IMR-90 (cell line): ENCODE data around the gene ASB13. TPM values are rescaled to one million over a fixed set of nuclear protein-coding genes. Genes with fewer than 3 reads are reported as not detected.

Experiments
- ATAC-seq: fragments of 200-7000 bp; cut with Tn5 transposase; 2 replicates; pipeline ENCODE4 v1.9.1; 2020; ENCODE audit warnings: low read depth, mild to moderate bottlenecking, moderate library complexity
- BruUV-seq: library from RNA; stranded (reverse); fragments of 400-500 nt; replicated peaks from 2 replicates; lab custom pipeline; 2021; lab: Mats Ljungman, UMichigan
- CTCF ChIA-PET: fragments of 300-600 bp; formaldehyde crosslinking; extraction: SDS; loops from one replicate; lab custom pipeline; 2021; ENCODE audit warnings: antibody characterized with exemption; lab: Yijun Ruan, JAX
- POLR2A ChIA-PET: fragments of 300-600 bp; sonication (Branson Sonifier 250); formaldehyde crosslinking; loops from one replicate; lab custom pipeline; 2022; ENCODE audit warnings: antibody characterized with exemption; ENCODE audit not compliant: unreplicated experiment; lab: Charles Lee
- DNase-seq: peaks from one replicate; pipeline ENCODE4 v3.0.0; 2013
- H2AFZ ChIP-seq: replicated peaks from 2 replicates; pipeline ENCODE3; 2013; ENCODE audit warnings: low read length, mild to moderate bottlenecking; ENCODE audit not compliant: poor library complexity
- H2AK5ac ChIP-seq: 2 replicates; pipeline ENCODE4 v1.6.1; 2013; ENCODE audit warnings: low read depth, low read length, inconsistent platforms
- H2AK9ac ChIP-seq: replicated peaks from 2 replicates; pipeline ENCODE3; 2013; ENCODE audit warnings: mild to moderate bottlenecking, low read depth, low read length, moderate library complexity; ENCODE audit not compliant: poor library complexity
- H2BK120ac ChIP-seq: 2 replicates; pipeline ENCODE4 v1.6.1; 2013; ENCODE audit warnings: low read depth, low read length, inconsistent platforms
- H2BK15ac ChIP-seq: 3 replicates; pipeline ENCODE4 v1.6.1; 2013; ENCODE audit warnings: low read depth, low read length, inconsistent platforms
- H2BK20ac ChIP-seq: 2 replicates; pipeline ENCODE4 v1.6.1; 2013; ENCODE audit warnings: low read depth, mild to moderate bottlenecking, inconsistent platforms, low read length, moderate library complexity
- H2BK5ac ChIP-seq: 2 replicates; pipeline ENCODE4 v1.6.1; 2013; ENCODE audit warnings: mild to moderate bottlenecking, low read depth, low read length, inconsistent platforms; ENCODE audit not compliant: poor library complexity, severe bottlenecking
- H3K14ac ChIP-seq: replicated peaks from 2 replicates; pipeline ENCODE4 v1.6.1; 2013; ENCODE audit warnings: low read depth, low read length, inconsistent platforms
- H3K18ac ChIP-seq: 2 replicates; pipeline ENCODE4 v1.6.1; 2013; ENCODE audit warnings: low read depth, low read length, control low read depth
- H3K23ac ChIP-seq: 2 replicates; pipeline ENCODE4 v1.6.1; 2013; ENCODE audit warnings: low read depth, low read length, inconsistent platforms
- H3K27ac ChIP-seq: 2 replicates; pipeline ENCODE4 v1.5.1; 2013; ENCODE audit warnings: mild to moderate bottlenecking, control low read depth, low read length; ENCODE audit not compliant: insufficient read depth
- H3K27me3 ChIP-seq: 2 replicates; pipeline ENCODE4 v1.6.1; 2013; ENCODE audit warnings: low read length; ENCODE audit not compliant: control insufficient read depth, insufficient read depth
- H3K36me3 ChIP-seq: 2 replicates; pipeline ENCODE4 v1.6.1; 2013; ENCODE audit warnings: low read length, mixed read lengths; ENCODE audit not compliant: control insufficient read depth, insufficient read depth
- H3K4ac ChIP-seq: 2 replicates; pipeline ENCODE4 v1.6.1; 2013; ENCODE audit warnings: low read depth, low read length, inconsistent platforms
- H3K4me1 ChIP-seq: 2 replicates; pipeline ENCODE4 v1.6.1; 2013; ENCODE audit warnings: low read length, mixed read lengths; ENCODE audit not compliant: control insufficient read depth, insufficient read depth
- H3K4me2 ChIP-seq: 2 replicates; pipeline ENCODE4 v1.6.1; 2013; ENCODE audit warnings: low read depth, mild to moderate bottlenecking, control low read depth, low read length, moderate library complexity
- H3K4me3 ChIP-seq: 2 replicates; pipeline ENCODE4 v1.5.1; 2013; ENCODE audit warnings: low read depth, mild to moderate bottlenecking, control low read depth, low read length, moderate library complexity; ENCODE audit not compliant: insufficient read depth
- H3K56ac ChIP-seq: 2 replicates; pipeline ENCODE4 v1.6.1; 2013; ENCODE audit warnings: low read length, inconsistent platforms; ENCODE audit not compliant: insufficient read depth; ENCODE audit errors: extremely low read depth
- H3K79me1 ChIP-seq, 2 experiments: 2 replicates each; pipeline ENCODE4 v1.6.1; 2013; ENCODE audit warnings: low read length in 2 of 2, inconsistent platforms in 1 of 2, low read depth in 1 of 2
- H3K9ac ChIP-seq: 2 replicates; pipeline ENCODE4 v1.6.1; 2013; ENCODE audit warnings: low read depth, low read length, control low read depth
- H3K9me1 ChIP-seq: 2 replicates; pipeline ENCODE4 v1.6.1; 2013; ENCODE audit warnings: low read length, inconsistent platforms; ENCODE audit not compliant: insufficient read depth
- H3K9me3 ChIP-seq: 2 replicates; pipeline ENCODE4 v1.6.1; 2013; ENCODE audit warnings: low read length; ENCODE audit not compliant: control insufficient read depth, insufficient read depth
- H4K20me1 ChIP-seq: 2 replicates; pipeline ENCODE4 v1.6.1; 2013; ENCODE audit warnings: low read length, inconsistent platforms; ENCODE audit not compliant: insufficient read depth
- H4K5ac ChIP-seq: 2 replicates; pipeline ENCODE4 v1.6.1; 2013; ENCODE audit warnings: mild to moderate bottlenecking, low read depth, low read length, control low read depth
- H4K8ac ChIP-seq, 2 experiments: 2 replicates each; pipeline ENCODE4 v1.6.1; 2013; ENCODE audit warnings: low read depth in 2 of 2, low read length in 2 of 2, control low read depth in 1 of 2, inconsistent platforms in 1 of 2
- H4K91ac ChIP-seq: 2 replicates; pipeline ENCODE4 v1.6.1; 2013; ENCODE audit warnings: low read depth, low read length, inconsistent platforms; ENCODE audit not compliant: insufficient read depth
- CEBPB ChIP-seq: IDR thresholded peaks from 2 replicates; pipeline ENCODE4 v1.6.1; 2012; ENCODE audit warnings: low read depth, low read length, improper control_type of control experiment
- CHD1 ChIP-seq: IDR thresholded peaks from 2 replicates; pipeline ENCODE4 v1.6.1; 2012; ENCODE audit warnings: low read depth, low read length, improper control_type of control experiment
- MAFK ChIP-seq: IDR thresholded peaks from 2 replicates; pipeline ENCODE4 v1.6.1; 2012; ENCODE audit warnings: low read depth, low read length, improper control_type of control experiment
- MAZ ChIP-seq: IDR thresholded peaks from 2 replicates; pipeline ENCODE4 v1.6.1; 2012; ENCODE audit warnings: low read depth, mild to moderate bottlenecking, low read length, improper control_type of control experiment, moderate library complexity, borderline replicate concordance
- MXI1 ChIP-seq: IDR thresholded peaks from 2 replicates; pipeline ENCODE4 v1.6.1; 2012; ENCODE audit warnings: low read depth, mild to moderate bottlenecking, low read length, moderate library complexity, borderline replicate concordance
- NFE2L2 ChIP-seq: fragments of 150-350 bp; IDR thresholded peaks from 2 replicates; pipeline ENCODE4 v1.6.1; 2016; ENCODE audit warnings: low read depth, mild to moderate bottlenecking, low read length
- POLR2A ChIP-seq: IDR thresholded peaks from 2 replicates; pipeline ENCODE4 v1.6.1; 2012; ENCODE audit warnings: mild to moderate bottlenecking, low read depth, low read length
- RAD21 ChIP-seq: IDR thresholded peaks from 2 replicates; pipeline ENCODE4 v1.6.1; 2012; ENCODE audit warnings: low read length, improper control_type of control experiment
- RCOR1 ChIP-seq: IDR thresholded peaks from 2 replicates; pipeline ENCODE4 v1.6.1; 2012; ENCODE audit warnings: mild to moderate bottlenecking, low read length, improper control_type of control experiment; ENCODE audit not compliant: insufficient replicate concordance
- RFX5 ChIP-seq: IDR thresholded peaks from 2 replicates; pipeline ENCODE4 v1.8.0; 2012; ENCODE audit warnings: low read depth, mild to moderate bottlenecking, low read length, moderate library complexity
- WGBS, 2 experiments: methylation state at CpG; one replicate each; pipeline versions ENCODE4 v1.1.5 to v1.1.7; 2013; ENCODE audit warnings: missing lambda C conversion rate in 2 of 2; ENCODE audit not compliant: insufficient read length in 1 of 2; ENCODE audit errors: extremely low coverage in 2 of 2; 5-methylcytosine and 5-hydroxymethylcytosine counted together
- dilution Hi-C: fragments of 300-500 bp; cut with HindIII; formaldehyde crosslinking; loops from one replicate; pipeline ENCODE4 v1.14.3; 2018; ENCODE audit warnings: low sequenced_read_pairs; ENCODE audit not compliant: unreplicated experiment
- in situ Hi-C: fragments of 300-500 bp; cut with MboI; formaldehyde crosslinking; loops from 3 replicates; pipeline ENCODE4 v1.14.3; 2019; ENCODE audit warnings: low sequenced_read_pairs, inconsistent platforms, mixed read lengths
- intact Hi-C: fragments of 100-400 bp; cut with micrococcal nuclease; formaldehyde crosslinking; loops from 2 replicates; pipeline ENCODE4 v1.10.0; 2022
- polyA plus RNA-seq, 3 experiments: library from polyadenylated mRNA; depleted of rRNA; stranded (reverse); fragments of >200 nt; gene quantifications; 2 replicates each; pipeline ENCODE4 v1.2.3, GENCODE V29; 2012; ENCODE audit warnings: low replicate concordance in 1 of 3
- total RNA-seq: library from RNA; depleted of rRNA; stranded (reverse); fragments of >200 nt; gene quantifications from 2 replicates; pipeline ENCODE4 v1.2.3, GENCODE V29; 2012
- TF ChIP-seq, protein P1 (sequence below): fragments of 150-350 bp; IDR thresholded peaks from 2 replicates; pipeline ENCODE4 v1.6.1; 2016; ENCODE audit warnings: low read depth, mild to moderate bottlenecking, low read length, moderate library complexity, borderline replicate concordance
- TF ChIP-seq, protein P2 (sequence below): conservative IDR thresholded peaks from 2 replicates; pipeline ENCODE4 v1.5.1; 2012; ENCODE audit warnings: mild to moderate bottlenecking, low read depth, low read length, improper control_type of control experiment

ASB13 gene
- total and polyA plus RNA-seq, 2 of the 4 experiments (the other 2 are of a cell fraction): 4.6 to 6.3 TPM

DNA sequence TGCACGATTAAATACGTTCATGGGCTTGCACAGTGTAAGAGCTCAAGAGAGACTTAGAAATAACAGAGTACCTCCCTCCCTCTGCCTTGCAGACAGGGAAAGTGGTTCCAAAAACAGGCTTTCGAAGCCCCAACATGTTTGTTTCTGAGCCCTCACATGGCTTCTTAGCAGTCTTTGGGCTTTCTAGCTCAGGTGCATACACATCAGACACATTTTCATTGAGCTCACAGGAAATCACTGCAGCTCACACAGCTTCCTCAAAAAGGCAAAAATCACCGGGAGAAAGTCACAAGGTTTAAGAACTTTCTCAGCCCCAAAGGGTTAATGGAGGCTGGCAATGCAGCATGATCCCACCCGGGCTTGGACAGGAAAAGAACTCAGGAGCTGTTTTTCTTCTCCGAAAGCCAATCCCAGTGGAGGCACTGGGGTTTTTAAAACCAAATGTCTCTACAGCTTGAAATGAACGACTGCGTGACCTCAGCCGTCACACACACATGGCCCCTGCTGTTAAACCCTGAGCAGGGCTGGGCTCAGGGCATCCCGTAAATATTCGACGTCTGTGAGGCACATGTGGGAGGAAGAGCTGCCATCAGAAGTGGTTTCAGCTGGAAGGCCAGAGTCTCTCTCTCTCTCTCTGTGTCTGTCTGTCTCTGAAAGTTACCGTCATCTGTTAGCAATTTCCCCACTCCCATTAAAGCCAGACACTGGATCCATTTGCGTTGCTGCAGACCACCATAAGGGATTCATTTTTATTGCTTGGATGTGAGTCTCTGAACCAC, 71.9 kb downstream of the ASB13 start:
- ChIA-PET CTCF (interaction anchor here (1.6 kb wide), 1 partner anchor 28 kb away, joined by 4 read pairs; no protein-coding TSS in a partner anchor), POLR2A (no interaction called here)
- peak overlapping the region; percentile 86 for H4K91ac ChIP-seq
- no peak overlapping the region for H3K18ac ChIP-seq
- no peaks in the 10 kb centered on the region for H3K27me3 ChIP-seq
- peak overlapping the region; percentile 66 for H2AFZ ChIP-seq
- H3K56ac ChIP-seq: 0 out of 2 replicates have a peak overlapping the region, but pooled peaks have one; percentile 41
- H3K4me2 ChIP-seq: no peak overlapping the region
- peak overlapping the region; percentile 91 for H2BK120ac ChIP-seq
- H3K23ac ChIP-seq: peak overlapping the region; percentile 49
- H4K20me1 ChIP-seq: no peaks in the 10 kb centered on the region
- ATAC-seq (no peak), DNase-seq (peak; percentile 35)
- H2AK5ac ChIP-seq: peak overlapping the region; percentile 81
- H3K9me1 ChIP-seq: peaks cover 25% of the 10 kb centered on the region
- peak overlapping the region; percentile 90 for H3K4ac ChIP-seq
- dilution Hi-C loops (no loop called here), intact Hi-C loops (no loop called here), in situ Hi-C loops (no loop called here)
- no TSS peak for BruUV-seq
- H2AK9ac ChIP-seq: peak overlapping the region; percentile 22
- H4K5ac ChIP-seq: peak overlapping the region; percentile 31; the same call in 1 of the 2 replicates
- H2BK15ac ChIP-seq: peak overlapping the region; percentile 68; the same call in 2 of the 3 replicates
- TF ChIP-seq POLR2A (no peak), MXI1 (no peak), MAZ (no peak), RCOR1 (no peak), CHD1 (no peak), MAFK (no peak), NFE2L2 (no peak), CEBPB (no peak), RAD21 (no peak), RFX5 (no peak)
- TF ChIP-seq, protein P1, sequence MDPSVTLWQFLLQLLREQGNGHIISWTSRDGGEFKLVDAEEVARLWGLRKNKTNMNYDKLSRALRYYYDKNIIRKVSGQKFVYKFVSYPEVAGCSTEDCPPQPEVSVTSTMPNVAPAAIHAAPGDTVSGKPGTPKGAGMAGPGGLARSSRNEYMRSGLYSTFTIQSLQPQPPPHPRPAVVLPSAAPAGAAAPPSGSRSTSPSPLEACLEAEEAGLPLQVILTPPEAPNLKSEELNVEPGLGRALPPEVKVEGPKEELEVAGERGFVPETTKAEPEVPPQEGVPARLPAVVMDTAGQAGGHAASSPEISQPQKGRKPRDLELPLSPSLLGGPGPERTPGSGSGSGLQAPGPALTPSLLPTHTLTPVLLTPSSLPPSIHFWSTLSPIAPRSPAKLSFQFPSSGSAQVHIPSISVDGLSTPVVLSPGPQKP: no peak
- TF ChIP-seq, protein P2, sequence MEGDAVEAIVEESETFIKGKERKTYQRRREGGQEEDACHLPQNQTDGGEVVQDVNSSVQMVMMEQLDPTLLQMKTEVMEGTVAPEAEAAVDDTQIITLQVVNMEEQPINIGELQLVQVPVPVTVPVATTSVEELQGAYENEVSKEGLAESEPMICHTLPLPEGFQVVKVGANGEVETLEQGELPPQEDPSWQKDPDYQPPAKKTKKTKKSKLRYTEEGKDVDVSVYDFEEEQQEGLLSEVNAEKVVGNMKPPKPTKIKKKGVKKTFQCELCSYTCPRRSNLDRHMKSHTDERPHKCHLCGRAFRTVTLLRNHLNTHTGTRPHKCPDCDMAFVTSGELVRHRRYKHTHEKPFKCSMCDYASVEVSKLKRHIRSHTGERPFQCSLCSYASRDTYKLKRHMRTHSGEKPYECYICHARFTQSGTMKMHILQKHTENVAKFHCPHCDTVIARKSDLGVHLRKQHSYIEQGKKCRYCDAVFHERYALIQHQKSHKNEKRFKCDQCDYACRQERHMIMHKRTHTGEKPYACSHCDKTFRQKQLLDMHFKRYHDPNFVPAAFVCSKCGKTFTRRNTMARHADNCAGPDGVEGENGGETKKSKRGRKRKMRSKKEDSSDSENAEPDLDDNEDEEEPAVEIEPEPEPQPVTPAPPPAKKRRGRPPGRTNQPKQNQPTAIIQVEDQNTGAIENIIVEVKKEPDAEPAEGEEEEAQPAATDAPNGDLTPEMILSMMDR: no peak
- H3K14ac ChIP-seq: peak overlapping the region; percentile 77
- no peak overlapping the region for H2BK5ac ChIP-seq
- H3K4me1 ChIP-seq: peaks cover 20% of the 10 kb centered on the region
- no peaks in the 10 kb centered on the region for H3K36me3 ChIP-seq
- no peaks in the 10 kb centered on the region for H3K9me3 ChIP-seq
- 39% methylated on average over 3 of the region's 14 CpGs; no CpG with 5 or more reads in 1 of the 2 experiments for WGBS, 2 experiments
- H2BK20ac ChIP-seq: peak overlapping the region; percentile 83
- H3K27ac ChIP-seq: no peak overlapping the region; the same call in 1 of the 2 replicates
- peaks cover 0 to 12% of the 10 kb centered on the region in 2 experiments; a peak in 1 of 4 replicates for H3K79me1 ChIP-seq
- peak overlapping the region; percentile 24 to 80; a peak in 3 of 4 replicates for H4K8ac ChIP-seq
- no peak overlapping the region for H3K9ac ChIP-seq
- H3K4me3 ChIP-seq: no peak overlapping the region
